CD8-positive, alpha-beta memory T cell (primary cell): ENCODE results near the gene SRPK2. TPM values are rescaled to one million over a fixed set of nuclear protein-coding genes. Genes with fewer than 3 reads are reported as not detected.

ENCODE experiments used
- CTCF ChIA-PET: fragments of 350-600 bp; sonication (Branson Sonifier 250); formaldehyde crosslinking; loops from one replicate; lab custom pipeline; 2021; ENCODE audit warnings: antibody characterized with exemption; lab: Charles Lee
- POLR2A ChIA-PET: fragments of 350-600 bp; sonication (Branson Sonifier 250); formaldehyde crosslinking; loops from one replicate; lab custom pipeline; 2021; ENCODE audit warnings: antibody characterized with exemption; lab: Charles Lee
- DNase-seq, 5 donors: peaks; one replicate each; pipeline versions ENCODE4 v3.0.0 to v3.0.0-alpha.2; 2020 to 2022; ENCODE audit warnings: mixed read lengths in 1 of 5
- H3K27ac ChIP-seq: one replicate; pipeline ENCODE4 v1.7.0; 2013; ENCODE audit warnings: low read depth, mild to moderate bottlenecking, low read length, moderate library complexity
- H3K27me3 ChIP-seq: 2 replicates; pipeline ENCODE4 v1.7.0; 2013; ENCODE audit warnings: low read length, mild to moderate bottlenecking; ENCODE audit not compliant: insufficient read depth, poor library complexity, severe bottlenecking
- H3K36me3 ChIP-seq: 2 replicates; pipeline ENCODE4 v1.7.0; 2013; ENCODE audit warnings: mild to moderate bottlenecking, low read length, moderate library complexity; ENCODE audit not compliant: insufficient read depth
- H3K4me1 ChIP-seq: 2 replicates; pipeline ENCODE4 v1.7.0; 2013; ENCODE audit warnings: mild to moderate bottlenecking, low read length, moderate library complexity; ENCODE audit not compliant: insufficient read depth
- H3K4me3 ChIP-seq: 2 replicates; pipeline ENCODE4 v1.7.0; 2013; ENCODE audit warnings: mild to moderate bottlenecking, low read length
- H3K9me3 ChIP-seq: 2 replicates; pipeline ENCODE4 v1.7.0; 2013; ENCODE audit warnings: mild to moderate bottlenecking, low read length
- H3K27ac Mint-ChIP-seq, 8 donors: one replicate each; pipeline ENCODE4 v1.8.0; 2020 to 2021; ENCODE audit warnings: mixed read lengths in 8 of 8, mild to moderate bottlenecking in 6 of 8, inconsistent platforms in 3 of 8, moderate library complexity in 3 of 8
- H3K27me3 Mint-ChIP-seq, 2 donors: one replicate each; pipeline ENCODE4 v1.8.0; 2020 to 2021; ENCODE audit warnings: mixed read lengths in 2 of 2, mild to moderate bottlenecking in 1 of 2, moderate library complexity in 1 of 2
- H3K36me3 Mint-ChIP-seq, 3 donors: one replicate each; pipeline ENCODE4 v1.8.0; 2020 to 2021; ENCODE audit warnings: mixed read lengths in 3 of 3, inconsistent platforms in 1 of 3, mild to moderate bottlenecking in 1 of 3
- H3K4me1 Mint-ChIP-seq, 3 donors: one replicate each; pipeline ENCODE4 v1.8.0; 2020 to 2021; ENCODE audit warnings: mixed read lengths in 3 of 3, inconsistent platforms in 1 of 3, mild to moderate bottlenecking in 1 of 3
- H3K4me3 Mint-ChIP-seq, 7 donors: one replicate each; pipeline ENCODE4 v1.8.0; 2020 to 2021; ENCODE audit warnings: mixed read lengths in 7 of 7, mild to moderate bottlenecking in 6 of 7, moderate library complexity in 4 of 7, inconsistent platforms in 2 of 7
- H3K9me3 Mint-ChIP-seq, 5 donors: one replicate each; pipeline ENCODE4 v1.8.0; 2020 to 2022; ENCODE audit warnings: mixed read lengths in 5 of 5, mild to moderate bottlenecking in 3 of 5, moderate library complexity in 2 of 5, inconsistent platforms in 1 of 5
- polyA plus RNA-seq: library from polyadenylated mRNA; unstranded; fragments of 300-500 nt; fragmentation: Illumina TruSeq; gene quantifications from one replicate; pipeline ENCODE4 v1.2.3, GENCODE V29; 2021
- total RNA-seq, 2 experiments: library from RNA; stranded (reverse); gene quantifications; one replicate each; pipeline ENCODE4 v1.2.3, GENCODE V29; 2021

The SRPK2 gene
- total and polyA plus RNA-seq, 3 experiments from 2014 or later: 40.8 to 59.5 (median 41.3) TPM

- Histone ChIP-seq H3K27me3 (no peaks in the 10 kb centered on the region), H3K36me3 (no peaks in the 10 kb centered on the region), H3K4me1 (peaks cover 11% of the 10 kb centered on the region), H3K9me3 (no peaks in the 10 kb centered on the region), H3K27ac (no peak overlapping the region), H3K4me3 (no peak overlapping the region)
- ChIA-PET CTCF (interaction anchor here (0.7 kb wide), 1 partner anchor 41 kb away, joined by 3 read pairs; no protein-coding TSS in a partner anchor), POLR2A (no interaction called here)
- H3K27ac Mint-ChIP-seq: peak overlapping the region in 2 of 8 donors; percentile 17 to 71
- peaks cover 0 to 7% (median 3%) of the 10 kb centered on the region in 3 donors for H3K36me3 Mint-ChIP-seq
- peaks cover 19 to 31% (median 28%) of the 10 kb centered on the region in 3 donors for H3K4me1 Mint-ChIP-seq
- H3K4me3 Mint-ChIP-seq: peak overlapping the region in 1 of 7 donors; percentile 73
- peaks cover 0 to 2% of the 10 kb centered on the region in 2 donors for H3K27me3 Mint-ChIP-seq
- DNase-seq: no peak
- no peaks in the 10 kb centered on the region for H3K9me3 Mint-ChIP-seq
Measured at GRCh38 chr7:105391429-105391828, 2.7 kb upstream of the SRPK2 start.

- H3K4me3 Mint-ChIP-seq: peak overlapping the region; percentile 86 to 99 (median 97)
- peaks cover 0 to 10% (median 3%) of the 10 kb centered on the region in 3 donors for H3K36me3 Mint-ChIP-seq
- Histone ChIP-seq H3K36me3 (no peaks in the 10 kb centered on the region), H3K9me3 (no peaks in the 10 kb centered on the region), H3K4me1 (peaks cover 14% of the 10 kb centered on the region), H3K27ac (no peak overlapping the region), H3K27me3 (no peaks in the 10 kb centered on the region), H3K4me3 (no peak overlapping the region)
- H3K4me1 Mint-ChIP-seq: peaks cover 24 to 38% (median 35%) of the 10 kb centered on the region in 3 donors
- ChIA-PET CTCF (no interaction called here), POLR2A (no interaction called here)
- no peak for DNase-seq
- H3K27me3 Mint-ChIP-seq: peaks cover 0 to 2% of the 10 kb centered on the region in 2 donors
- H3K27ac Mint-ChIP-seq: peak overlapping the region in 4 of 8 donors; percentile 0 to 96 (median 40)
- no peaks in the 10 kb centered on the region for H3K9me3 Mint-ChIP-seq
Measured at GRCh38 chr7:105389889-105390288, 1.2 kb upstream of the SRPK2 start.

- H3K27ac Mint-ChIP-seq: peak overlapping the region; percentile 43 to 100 (median 96)
- H3K36me3 Mint-ChIP-seq: peaks cover 0 to 11% (median 3%) of the 10 kb centered on the region in 3 donors
- Histone ChIP-seq H3K27ac (no peak overlapping the region), H3K27me3 (no peaks in the 10 kb centered on the region), H3K9me3 (no peaks in the 10 kb centered on the region), H3K4me3 (peak overlapping the region; percentile 8), H3K4me1 (peaks cover 14% of the 10 kb centered on the region), H3K36me3 (no peaks in the 10 kb centered on the region)
- ChIA-PET POLR2A (interaction anchor here (0.6 to 2.1 kb wide), 3 partner anchors 35 to 78 kb away, joined by 3 to 10 read pairs (median 4); no protein-coding TSS in a partner anchor), CTCF (interaction anchor here (1.1 to 3.1 kb wide), 5 partner anchors 12 to 121 kb away, joined by 3 to 9 read pairs (median 4); no protein-coding TSS in a partner anchor)
- peak in 4 of 5 donors; percentile 6 to 51 (median 30) for DNase-seq
- H3K4me3 Mint-ChIP-seq: peak overlapping the region; percentile 86 to 99 (median 97)
- peaks cover 29 to 44% (median 41%) of the 10 kb centered on the region in 3 donors for H3K4me1 Mint-ChIP-seq
- H3K27me3 Mint-ChIP-seq: peaks cover 0 to 2% of the 10 kb centered on the region in 2 donors
- no peaks in the 10 kb centered on the region for H3K9me3 Mint-ChIP-seq
Measured at GRCh38 chr7:105389088-105389650, 448 bp upstream of the SRPK2 start.

GRCh38 chr7:105387508-105388355 lies 989 bp downstream of the SRPK2 start:
- peak; percentile 30 to 69 (median 40) for DNase-seq
- H3K27ac Mint-ChIP-seq: peak overlapping the region; percentile 25 to 95 (median 86)
- Histone ChIP-seq H3K36me3 (no peaks in the 10 kb centered on the region), H3K9me3 (no peaks in the 10 kb centered on the region), H3K27me3 (no peaks in the 10 kb centered on the region), H3K4me1 (peaks cover 14% of the 10 kb centered on the region), H3K27ac (peak overlapping the region; percentile 38), H3K4me3 (peak overlapping the region; percentile 58)
- no peaks in the 10 kb centered on the region for H3K27me3 Mint-ChIP-seq
- ChIA-PET POLR2A (interaction anchor here (0.6 to 2.1 kb wide), 5 partner anchors 35 to 634 kb away, joined by 3 to 10 read pairs (median 4); no protein-coding TSS in a partner anchor), CTCF (interaction anchor here (0.8 to 3.1 kb wide), 9 partner anchors 10 to 119 kb away, joined by 3 to 9 read pairs (median 4); no protein-coding TSS in a partner anchor)
- peaks cover 34 to 52% (median 50%) of the 10 kb centered on the region in 3 donors for H3K4me1 Mint-ChIP-seq
- no peaks in the 10 kb centered on the region for H3K9me3 Mint-ChIP-seq
- H3K36me3 Mint-ChIP-seq: peaks cover 0 to 12% (median 3%) of the 10 kb centered on the region in 3 donors
- peak overlapping the region; percentile 79 to 95 (median 91) for H3K4me3 Mint-ChIP-seq

GRCh38 chr7:105377903-105378302 lies 10.8 kb downstream of the SRPK2 start:
- Histone ChIP-seq H3K27ac (no peak overlapping the region), H3K27me3 (no peaks in the 10 kb centered on the region), H3K4me1 (no peaks in the 10 kb centered on the region), H3K4me3 (no peak overlapping the region), H3K9me3 (no peaks in the 10 kb centered on the region), H3K36me3 (no peaks in the 10 kb centered on the region)
- Mint-ChIP-seq H3K4me3 (peak overlapping the region in 1 of 7 donors; percentile 18), H3K36me3 (peaks cover 0 to 1% (median 1%) of the 10 kb centered on the region in 3 donors), H3K9me3 (no peaks in the 10 kb centered on the region), H3K27ac (no peak overlapping the region), H3K4me1 (peaks cover 42 to 72% (median 67%) of the 10 kb centered on the region in 3 donors), H3K27me3 (no peaks in the 10 kb centered on the region)
- no peak for DNase-seq
- ChIA-PET POLR2A (no interaction called here), CTCF (interaction anchor here (1.5 kb wide), 1 partner anchor 10 kb away, joined by 4 read pairs; the partner anchor contains the start of gene SRPK2)

- ChIA-PET CTCF (interaction anchor here (1.5 kb wide), 1 partner anchor 11 kb away, joined by 4 read pairs; the partner anchor contains the start of gene SRPK2), POLR2A (interaction anchor here (0.6 kb wide), 1 partner anchor 86 kb away, joined by 5 read pairs; no protein-coding TSS in a partner anchor)
- H3K27me3 Mint-ChIP-seq: no peaks in the 10 kb centered on the region
- no peaks in the 10 kb centered on the region for H3K4me1 ChIP-seq
- H3K27ac ChIP-seq: no peak overlapping the region
- H3K4me1 Mint-ChIP-seq: peaks cover 41 to 72% (median 66%) of the 10 kb centered on the region in 3 donors
- H3K27ac Mint-ChIP-seq: peak overlapping the region in 4 of 8 donors; percentile 13 to 61 (median 42)
- H3K27me3 ChIP-seq: no peaks in the 10 kb centered on the region
- no peaks in the 10 kb centered on the region for H3K9me3 Mint-ChIP-seq
- H3K36me3 Mint-ChIP-seq: peaks cover 0 to 1% (median 0%) of the 10 kb centered on the region in 3 donors
- no peaks in the 10 kb centered on the region for H3K36me3 ChIP-seq
- DNase-seq: no peak
- no peak overlapping the region for H3K4me3 ChIP-seq
- H3K9me3 ChIP-seq: no peaks in the 10 kb centered on the region
- peak overlapping the region in 1 of 7 donors; percentile 62 for H3K4me3 Mint-ChIP-seq
Measured at GRCh38 chr7:105376908-105377533, 11.7 kb downstream of the SRPK2 start.

- no peak for DNase-seq
- CTCF ChIA-PET: interaction anchor here (1.3 kb wide), 1 partner anchor 10 kb away, joined by 3 read pairs; no protein-coding TSS in a partner anchor
- no peak overlapping the region for H3K4me3 Mint-ChIP-seq
- peaks cover 32 to 72% (median 56%) of the 10 kb centered on the region in 3 donors for H3K4me1 Mint-ChIP-seq
- H3K27ac Mint-ChIP-seq: peak overlapping the region in 4 of 8 donors; percentile 17 to 73 (median 54)
- H3K9me3 Mint-ChIP-seq: no peaks in the 10 kb centered on the region
- peaks cover 0 to 4% (median 1%) of the 10 kb centered on the region in 3 donors for H3K36me3 Mint-ChIP-seq
- POLR2A ChIA-PET: no interaction called here
- no peaks in the 10 kb centered on the region for H3K27me3 Mint-ChIP-seq
- Histone ChIP-seq H3K9me3 (no peaks in the 10 kb centered on the region), H3K27ac (no peak overlapping the region), H3K4me1 (peaks cover 5% of the 10 kb centered on the region), H3K4me3 (no peak overlapping the region), H3K36me3 (no peaks in the 10 kb centered on the region), H3K27me3 (no peaks in the 10 kb centered on the region)
Measured at GRCh38 chr7:105369944-105370343, 18.8 kb downstream of the SRPK2 start.
